Right hindlimb (tissue), 1 donor: ENCODE measurements around the gene ZNF256.

Experiments
- DNase-seq: peaks from one replicate; pipeline ENCODE4 v3.0.0-alpha.2; 2018

The ZNF256 gene

GRCh38 chr19:57947419-57948134, at the start of gene ZNF256:
Gene ZNF256, minus strand, starts transcription at chr19:57947706. Its CDS starts 232 bp downstream, at chr19:57947474.
- DNase-seq: peak; percentile 97

- DNase-seq: no peak
Measured at GRCh38 chr19:57992841-57993240, 45.3 kb upstream of the ZNF256 start.

DNA sequence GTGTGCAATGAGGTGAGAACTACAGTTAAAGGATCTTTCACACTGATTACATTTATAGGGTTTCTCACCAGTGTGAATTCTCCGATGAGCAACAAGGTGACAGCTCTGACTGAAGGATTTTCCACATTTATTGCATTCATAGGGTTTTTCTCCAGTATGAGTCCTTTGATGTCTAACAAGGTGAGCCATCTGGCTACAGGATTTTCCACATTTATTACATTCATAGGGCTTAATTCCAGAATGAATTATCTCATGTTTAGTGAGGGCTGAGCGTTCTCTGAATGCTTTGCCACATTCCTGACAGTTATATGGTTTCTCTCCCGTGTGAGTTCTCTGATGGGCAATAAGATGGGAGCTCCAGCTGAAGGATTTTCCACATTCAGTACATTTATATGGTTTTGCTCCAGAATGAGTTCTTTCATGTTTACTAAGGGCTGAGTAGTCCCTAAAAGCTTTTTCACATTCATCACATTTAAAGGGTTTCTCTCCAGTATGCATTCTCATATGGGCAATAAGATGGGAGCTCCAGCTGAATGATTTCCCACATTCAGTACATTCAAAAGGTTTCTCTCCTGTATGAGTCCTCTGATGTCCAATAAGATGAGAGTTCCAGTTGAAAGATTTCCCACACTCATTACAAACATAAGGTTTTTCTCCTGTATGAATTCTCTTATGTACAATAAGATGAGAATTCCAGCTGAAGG, 31.2 kb upstream of the ZNF256 start:
- DNase-seq: no peak

GRCh38 chr19:57974434-57974833, 26.9 kb upstream of the ZNF256 start, which contains the start of gene C19orf18:
Gene C19orf18, minus strand, starts transcription at chr19:57974534. Its CDS starts 102 bp downstream, at chr19:57974432.
- no peak for DNase-seq

DNA sequence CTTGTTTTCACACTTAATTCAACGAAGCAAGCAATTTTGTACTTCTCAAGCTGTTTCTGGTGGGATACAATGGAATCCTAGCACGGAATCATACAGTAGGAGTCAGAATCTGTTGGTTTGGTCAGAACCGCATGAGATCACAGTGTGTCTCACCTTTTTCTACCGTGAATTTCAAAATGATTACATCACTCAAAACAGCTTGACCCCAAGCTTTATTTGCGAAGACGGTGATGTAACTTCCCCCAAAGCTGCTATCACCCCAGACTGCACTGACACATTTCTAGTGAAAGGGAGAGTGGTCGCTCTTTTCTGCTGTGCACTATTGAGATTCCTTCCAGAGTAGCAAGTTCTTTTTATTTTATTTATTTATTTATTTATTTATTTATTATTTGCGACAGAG, 17.3 kb upstream of the ZNF256 start:
- no peak for DNase-seq

GRCh38 chr19:57961785-57962184, 14.3 kb upstream of the ZNF256 start:
- no peak for DNase-seq

GRCh38 chr19:57954996-57955395, 7.5 kb upstream of the ZNF256 start:
- no peak for DNase-seq

- DNase-seq: no peak
Measured at GRCh38 chr19:57949702-57950101, 2.2 kb upstream of the ZNF256 start.

- DNase-seq: no peak
Measured at GRCh38 chr19:57949296-57949695, 1.8 kb upstream of the ZNF256 start.

DNA sequence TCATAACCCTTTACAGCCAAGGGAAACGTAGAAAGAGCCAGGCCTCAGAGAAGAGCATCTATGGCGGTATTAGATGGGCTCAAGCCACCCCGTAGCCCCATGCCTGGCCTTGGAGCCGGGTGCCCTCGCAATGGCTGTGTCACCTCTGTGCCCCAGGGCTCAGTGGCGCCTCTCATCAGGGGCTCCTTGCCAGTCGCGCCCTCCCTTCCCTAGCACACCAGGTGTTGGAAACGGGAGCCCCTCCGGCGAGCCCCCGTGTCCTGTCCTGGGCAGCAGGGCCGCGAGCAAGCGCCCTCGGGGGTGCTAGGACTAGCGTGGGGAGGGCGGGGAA, 453 bp downstream of the ZNF256 start:
- no peak for DNase-seq

DNA sequence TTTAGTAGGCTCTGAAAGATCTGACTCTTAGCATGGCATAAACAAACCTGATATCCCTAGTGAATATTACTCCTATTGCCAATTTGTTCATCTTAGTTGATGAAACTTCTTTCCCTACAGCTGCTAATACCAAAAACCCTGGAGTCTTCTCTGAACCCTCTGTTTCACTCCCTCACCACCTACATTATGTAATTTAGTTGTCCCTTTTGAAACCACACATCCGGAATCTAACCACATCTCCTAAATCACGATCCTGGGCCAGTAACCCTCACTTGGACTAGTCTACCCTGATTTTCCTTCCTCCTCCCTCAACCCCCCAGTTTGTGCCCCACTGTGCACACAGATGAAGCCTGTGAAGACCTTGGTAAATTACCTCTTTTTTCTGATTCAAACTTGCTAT, 1.2 kb downstream of the ZNF256 start:
- DNase-seq: no peak

GRCh38 chr19:57941593-57941992, 5.9 kb downstream of the ZNF256 start:
- no peak for DNase-seq

DNA sequence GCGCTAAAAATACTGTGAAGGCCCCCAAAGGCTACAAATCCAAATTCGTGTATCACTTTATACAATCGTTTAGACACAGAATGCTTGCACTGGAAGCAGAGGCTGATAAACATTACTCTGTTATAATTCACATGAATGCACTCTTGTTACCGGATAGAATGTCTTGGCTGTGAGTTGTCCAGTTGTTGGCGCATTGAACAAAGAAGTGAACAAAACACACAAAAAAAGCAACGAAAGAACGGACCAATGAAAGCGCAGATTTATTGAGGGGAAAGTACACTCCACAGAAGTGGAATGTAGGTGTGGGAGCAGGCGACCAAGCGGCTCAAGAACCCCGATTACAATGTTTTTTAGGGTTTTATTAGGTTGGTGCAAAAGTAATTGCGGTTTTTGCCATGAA, 11.8 kb downstream of the ZNF256 start:
- DNase-seq: no peak

- peak; percentile 80 for DNase-seq
Measured at GRCh38 chr19:57934820-57935665, 12.5 kb downstream of the ZNF256 start, which contains the start of gene ZNF418. Gene ZNF418, minus strand, starts transcription at chr19:57935402. Its CDS starts 1,580 bp downstream, at chr19:57933822.

DNA sequence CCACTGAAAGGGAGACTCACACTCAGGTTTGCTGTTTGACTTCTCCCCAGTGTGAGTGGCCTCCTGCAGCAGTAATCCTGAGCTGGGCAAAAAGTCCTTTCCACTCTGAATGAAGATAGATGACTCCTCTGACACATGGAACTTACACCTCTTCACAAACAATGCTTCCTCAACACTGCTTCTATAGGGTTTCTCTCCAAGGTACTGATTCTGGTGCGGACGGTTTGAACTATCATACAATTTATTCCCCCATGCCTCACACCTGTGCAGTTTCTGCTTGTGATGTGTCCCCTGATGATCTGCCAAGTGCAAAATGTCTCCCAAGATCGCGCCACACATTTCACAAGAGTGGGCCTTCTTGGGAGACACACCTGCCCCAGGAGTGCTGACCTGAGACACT, 19.9 kb downstream of the ZNF256 start:
- DNase-seq: no peak

DNA sequence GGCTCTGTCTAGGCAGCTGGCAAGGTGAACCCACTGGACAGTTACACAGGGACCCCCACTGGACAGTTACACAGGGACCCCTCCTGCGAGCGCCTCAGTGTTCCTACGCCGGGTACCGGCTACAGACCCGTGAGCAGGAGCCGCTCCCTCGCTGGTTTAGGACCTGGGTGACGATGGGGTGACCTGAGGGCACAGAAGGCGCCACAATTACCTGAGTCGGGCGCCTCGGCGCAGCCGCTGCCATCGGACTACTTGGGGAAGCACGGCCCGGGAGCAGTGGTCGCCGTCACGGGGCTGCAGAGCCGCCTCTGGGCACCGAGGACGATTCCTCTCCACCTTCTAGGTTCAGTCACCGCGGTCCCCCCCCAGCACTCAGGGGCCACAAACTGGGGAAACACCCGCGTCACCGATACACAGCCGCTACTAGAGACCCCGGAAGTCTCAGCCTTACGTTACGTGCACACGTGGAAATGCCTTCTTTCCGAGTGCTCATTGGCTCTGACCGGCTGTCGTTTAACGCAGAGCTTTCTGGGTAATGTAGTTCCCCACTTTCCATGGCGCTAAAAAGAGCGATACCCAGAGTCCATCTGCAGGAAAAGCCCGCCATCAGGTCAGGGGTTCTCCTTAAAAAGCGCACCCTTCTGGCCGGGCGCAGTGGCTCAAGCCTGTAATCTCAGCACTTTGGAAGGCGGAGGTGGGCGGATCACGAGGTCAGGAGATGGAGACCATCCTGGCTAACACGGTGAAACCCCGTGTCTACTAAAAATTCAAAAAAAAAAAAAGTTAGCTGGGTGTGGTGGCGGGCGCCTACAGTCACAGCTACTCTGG, 31.1 kb downstream of the ZNF256 start, which contains the start of gene ZNF417:
Gene ZNF417, minus strand, starts transcription at position 425 of the 828 bp plus-strand sequence. Its CDS starts 181 bp downstream, at position 244.
- DNase-seq: peak; percentile 95

- no peak for DNase-seq
Measured at GRCh38 chr19:57914531-57914930, 33.0 kb downstream of the ZNF256 start.

- DNase-seq: no peak
Measured at GRCh38 chr19:57907394-57907793, 40.1 kb downstream of the ZNF256 start.

DNA sequence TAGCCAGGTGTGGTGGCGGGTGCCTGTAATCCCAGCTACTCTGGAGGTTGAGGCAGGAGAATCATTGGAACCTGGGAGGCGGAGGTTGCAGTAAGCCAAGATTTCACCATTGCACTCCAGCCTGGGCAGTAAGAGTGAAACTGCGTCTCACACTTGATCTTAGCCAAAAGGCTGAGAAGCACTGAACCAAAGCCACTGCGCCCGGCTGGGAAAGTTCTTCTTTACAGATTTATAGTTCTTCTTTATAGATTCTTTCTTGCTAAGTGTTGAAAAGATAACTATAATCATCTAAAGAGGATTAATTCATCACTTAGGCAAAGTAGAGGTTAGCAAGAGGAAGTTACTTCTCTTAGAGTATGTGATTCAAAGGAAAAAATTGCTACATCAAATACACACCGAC, 42.2 kb downstream of the ZNF256 start:
- DNase-seq: no peak

- no peak for DNase-seq
Measured at GRCh38 chr19:57903618-57904184, 43.8 kb downstream of the ZNF256 start.

DNA sequence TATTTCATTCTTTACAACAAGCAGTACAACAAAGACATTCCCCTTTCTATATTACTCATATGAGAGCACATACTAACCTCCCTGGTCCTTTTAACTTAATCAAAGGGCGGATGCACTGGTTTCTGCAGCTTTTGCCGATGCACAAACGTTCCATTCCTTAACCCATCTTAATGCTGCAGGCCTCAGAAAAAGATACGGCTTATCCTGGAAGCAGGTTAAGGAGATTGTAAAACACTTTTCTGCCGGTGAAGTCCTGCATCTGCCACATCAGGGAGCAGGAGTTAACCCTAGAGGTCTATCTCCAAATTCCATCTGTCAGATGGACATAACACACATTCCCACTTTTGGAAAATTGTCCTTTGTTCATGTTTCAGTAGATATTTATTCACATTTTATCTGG, 47.2 kb downstream of the ZNF256 start:
- DNase-seq: no peak
